ENCODE data around the gene SP140L.
A peak's percentile ranks its signal among the peaks of the same experiment; 100 is the strongest.
"Not testable (repeated sequence)": the region's sequence is repeated elsewhere in the genome, so short reads cannot be mapped to it uniquely, and the experiment has no call there.

SP140L gene

GRCh38 chr2:230418341-230419016 is 91.5 kb downstream of the SP140L start:
- ATAC-seq, result no peak
- no peak for DNase-seq

DNA sequence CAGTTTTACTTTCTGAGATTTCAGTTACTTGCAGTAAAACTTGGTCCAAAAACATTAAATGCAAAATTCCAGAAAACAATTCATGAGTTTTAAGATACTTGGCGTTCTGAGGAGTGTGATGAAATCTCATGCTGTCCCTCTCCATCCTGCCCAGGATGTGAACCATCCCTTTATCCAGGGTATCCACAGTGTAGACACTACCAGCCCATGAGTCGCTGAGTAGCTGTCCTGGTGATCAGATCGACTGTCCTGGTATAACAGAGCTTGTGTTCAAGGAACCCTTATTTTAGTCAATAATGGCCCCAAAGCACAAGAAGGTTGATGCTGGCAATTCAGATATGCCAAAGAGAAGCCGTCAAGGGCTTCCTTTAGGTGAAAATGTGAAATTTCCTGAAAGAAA is 92.2 kb downstream of the SP140L start:
- DNase-seq (no peak), ATAC-seq (no peak)

- no peak for ATAC-seq
Observed at GRCh38 chr2:230422149-230422548, 95.2 kb downstream of the SP140L start.

GRCh38 chr2:230423851-230424458 is 97.0 kb downstream of the SP140L start:
- DNase-seq (no peak), ATAC-seq (no peak)

More at GRCh38 chr2:230422149-230422548, 95.2 kb downstream of the SP140L start:
- no peak for DNase-seq

GRCh38 chr2:230425377-230425776 is 98.4 kb downstream of the SP140L start:
- no peak for ATAC-seq
- DNase-seq, result no peak

GRCh38 chr2:230429513-230429912 is 102.5 kb downstream of the SP140L start:
- DNase-seq (no peak), ATAC-seq (no peak)

GRCh38 chr2:230430957-230431910 is 104.2 kb downstream of the SP140L start:
- ATAC-seq (peak; percentile 79), DNase-seq (no peak)

GRCh38 chr2:230434677-230435324 is 107.8 kb downstream of the SP140L start:
- ATAC-seq (peak; percentile 11), DNase-seq (no peak)

- no peak for ATAC-seq
- no peak for DNase-seq
Observed at GRCh38 chr2:230435431-230435830, 108.4 kb downstream of the SP140L start.

- ATAC-seq, DNase-seq: not testable (repeated sequence)
Observed at GRCh38 chr2:230439121-230439520, 112.1 kb downstream of the SP140L start.

- peak; percentile 68 for ATAC-seq
- no peak for DNase-seq
Observed at GRCh38 chr2:230439590-230439989, 112.6 kb downstream of the SP140L start.

DNA sequence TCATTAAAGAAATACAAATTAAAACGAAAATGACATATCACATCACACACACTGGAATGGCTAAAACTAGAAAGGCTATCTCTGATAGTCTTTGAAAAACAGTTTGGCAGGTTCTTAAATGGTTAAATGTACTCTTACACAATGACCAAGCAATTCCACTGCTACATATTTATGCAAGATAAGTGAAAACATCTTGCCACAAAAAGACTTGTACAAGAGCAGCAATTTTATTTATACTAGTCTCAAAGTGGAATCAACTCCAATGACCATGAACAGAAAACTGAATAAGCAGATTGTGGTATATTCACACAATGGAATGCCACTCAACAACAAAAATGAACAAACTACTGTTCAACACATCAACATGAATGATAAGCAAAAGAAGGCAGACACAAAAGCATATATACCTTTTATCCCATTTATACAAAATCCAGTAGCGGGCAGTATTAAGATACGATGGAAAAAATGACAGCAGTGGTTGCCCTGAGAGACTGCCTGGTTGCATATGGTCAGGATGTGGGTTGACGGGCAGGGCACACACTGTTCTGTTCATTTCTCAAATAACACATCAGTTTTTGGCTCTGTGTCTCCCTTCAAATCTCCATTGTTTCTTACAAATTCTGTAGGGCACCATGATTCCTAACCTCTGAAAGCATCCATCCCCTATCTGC is 114.4 kb downstream of the SP140L start:
- DNase-seq (peak; percentile 61), ATAC-seq (peak; percentile 88)

DNA sequence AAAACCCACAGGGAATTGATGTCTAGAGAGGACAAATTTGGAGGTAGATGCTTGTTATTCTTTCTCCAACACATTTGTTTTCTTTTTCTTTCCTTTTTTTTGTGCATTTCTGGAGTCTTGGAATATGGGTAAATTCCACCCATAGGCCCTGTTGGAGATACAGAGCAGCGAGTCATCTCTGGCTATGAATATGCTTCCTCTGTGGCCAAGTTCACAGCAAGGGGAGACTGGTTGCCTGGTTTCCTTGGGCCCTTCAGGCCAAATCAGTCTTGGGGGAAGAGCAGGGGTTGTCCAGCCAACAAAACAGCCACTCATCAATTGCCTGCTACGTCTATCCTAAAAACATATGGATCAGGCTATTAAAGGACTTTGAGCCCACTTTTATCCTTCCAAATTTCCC is 116.5 kb downstream of the SP140L start:
- DNase-seq, result no peak
- ATAC-seq, result no peak

GRCh38 chr2:230444832-230445231 is 117.8 kb downstream of the SP140L start:
- no peak for DNase-seq
- no peak for ATAC-seq

GRCh38 chr2:230447036-230447435 is 120.0 kb downstream of the SP140L start:
- ATAC-seq, result peak; percentile 30

DNA sequence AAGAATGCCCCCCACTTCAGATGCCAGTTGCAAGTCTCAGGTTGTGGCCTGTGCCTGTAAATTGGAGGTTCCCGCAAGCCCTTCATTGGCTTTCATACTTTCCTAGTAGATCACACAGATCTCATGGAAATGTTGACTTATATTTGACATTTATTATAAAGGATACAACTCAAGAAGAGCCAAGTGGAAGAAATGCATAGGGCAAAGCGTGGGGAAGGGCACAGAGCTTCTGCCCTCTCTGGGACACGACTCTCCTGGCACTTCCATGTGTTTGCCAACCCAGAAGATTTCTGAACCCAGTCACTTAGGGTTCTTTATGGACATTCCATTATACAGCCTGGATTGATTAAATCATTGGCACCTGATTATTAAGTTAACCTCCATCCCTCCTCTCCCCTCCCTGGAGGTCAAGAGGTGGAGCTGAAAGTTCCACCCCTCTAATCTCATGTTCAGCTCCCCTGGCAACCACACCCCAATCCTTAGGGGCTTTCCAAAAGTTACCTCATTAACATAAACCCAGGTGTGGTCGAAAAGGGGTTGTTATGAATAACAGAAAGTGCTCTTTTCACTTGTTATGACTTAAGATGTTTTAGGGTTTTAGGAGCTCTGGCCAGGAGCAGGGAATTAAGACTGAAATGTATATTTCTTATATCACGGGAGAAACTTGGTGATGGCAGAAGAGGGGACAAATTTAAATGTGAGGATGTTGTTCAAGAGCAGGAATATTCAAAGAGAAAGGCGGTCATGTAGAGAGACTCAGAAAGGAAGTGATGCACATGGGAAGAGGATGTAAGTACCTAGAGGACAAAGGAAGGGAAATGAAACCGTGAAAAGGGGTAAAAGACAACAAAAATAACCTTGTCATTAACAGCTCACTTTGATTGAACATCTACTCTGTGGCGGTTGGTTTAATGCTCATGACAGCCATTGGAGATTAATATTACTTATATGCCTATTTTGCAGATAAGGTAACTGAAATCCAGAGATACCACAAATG is 120.8 kb downstream of the SP140L start:
- ATAC-seq (peak; percentile 87), DNase-seq (peak; percentile 46)

More at GRCh38 chr2:230447036-230447435, 120.0 kb downstream of the SP140L start:
- DNase-seq, result peak; percentile 53

- DNase-seq (no peak), ATAC-seq (no peak)
Observed at GRCh38 chr2:230449901-230450467, 123.0 kb downstream of the SP140L start.

- ATAC-seq, result peak; percentile 34
- DNase-seq, result no peak
Observed at GRCh38 chr2:230453006-230453405, 126.0 kb downstream of the SP140L start.

Data from stimulated activated naive CD8-positive, alpha-beta T cell treated with anti-CD3 and anti-CD28 coated beads, Interleukin-15, Interleukin-2, amounts not matched to agents 100 U/mL and 50 U/mL, for 24 hours (primary cell).